Measurements from ENCODE around the gene BACH2.

DNA sequence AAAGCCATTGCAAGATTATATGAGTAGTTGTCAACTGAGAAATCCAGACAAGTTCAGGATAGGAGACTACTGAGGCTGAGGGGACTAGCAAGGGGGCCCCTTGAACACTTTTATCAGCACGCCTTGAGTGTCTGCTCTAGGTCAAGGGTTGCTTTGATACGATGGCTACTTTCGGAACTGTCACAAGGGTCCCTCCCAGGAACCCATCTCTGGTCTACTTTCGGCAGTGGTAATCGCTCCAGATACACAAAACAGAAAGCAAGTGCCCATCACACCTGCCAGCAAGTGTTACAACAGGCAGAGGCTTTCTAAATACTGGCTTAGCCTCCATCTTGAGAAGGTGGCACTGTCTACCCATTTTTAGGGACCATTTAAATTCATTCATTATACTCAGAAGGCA, 341.3 kb downstream of the BACH2 start:
- TF ChIP-seq, protein P1, sequence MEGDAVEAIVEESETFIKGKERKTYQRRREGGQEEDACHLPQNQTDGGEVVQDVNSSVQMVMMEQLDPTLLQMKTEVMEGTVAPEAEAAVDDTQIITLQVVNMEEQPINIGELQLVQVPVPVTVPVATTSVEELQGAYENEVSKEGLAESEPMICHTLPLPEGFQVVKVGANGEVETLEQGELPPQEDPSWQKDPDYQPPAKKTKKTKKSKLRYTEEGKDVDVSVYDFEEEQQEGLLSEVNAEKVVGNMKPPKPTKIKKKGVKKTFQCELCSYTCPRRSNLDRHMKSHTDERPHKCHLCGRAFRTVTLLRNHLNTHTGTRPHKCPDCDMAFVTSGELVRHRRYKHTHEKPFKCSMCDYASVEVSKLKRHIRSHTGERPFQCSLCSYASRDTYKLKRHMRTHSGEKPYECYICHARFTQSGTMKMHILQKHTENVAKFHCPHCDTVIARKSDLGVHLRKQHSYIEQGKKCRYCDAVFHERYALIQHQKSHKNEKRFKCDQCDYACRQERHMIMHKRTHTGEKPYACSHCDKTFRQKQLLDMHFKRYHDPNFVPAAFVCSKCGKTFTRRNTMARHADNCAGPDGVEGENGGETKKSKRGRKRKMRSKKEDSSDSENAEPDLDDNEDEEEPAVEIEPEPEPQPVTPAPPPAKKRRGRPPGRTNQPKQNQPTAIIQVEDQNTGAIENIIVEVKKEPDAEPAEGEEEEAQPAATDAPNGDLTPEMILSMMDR (IDR thresholded peaks at IDR 0.05): no peak
- TF ChIP-seq POLR2A (IDR thresholded peaks at IDR 0.05) (no peak), POLR2AphosphoS5 (IDR thresholded peaks at IDR 0.05) (no peak), EP300 (IDR thresholded peaks at IDR 0.05) (no peak)
